A204.1 (cell line): ENCODE measurements around the gene PGAM2.
"Not testable (repeated sequence)": the region's sequence is repeated elsewhere in the genome, so short reads cannot be mapped to it uniquely, and the experiment has no call there.

ENCODE experiments used
- FAIRE-seq: peaks from 2 replicates; lab custom pipeline; 2012; peaks lifted over from hg19 to GRCh38; lab: Jason Lieb, UNC

The PGAM2 gene

DNA sequence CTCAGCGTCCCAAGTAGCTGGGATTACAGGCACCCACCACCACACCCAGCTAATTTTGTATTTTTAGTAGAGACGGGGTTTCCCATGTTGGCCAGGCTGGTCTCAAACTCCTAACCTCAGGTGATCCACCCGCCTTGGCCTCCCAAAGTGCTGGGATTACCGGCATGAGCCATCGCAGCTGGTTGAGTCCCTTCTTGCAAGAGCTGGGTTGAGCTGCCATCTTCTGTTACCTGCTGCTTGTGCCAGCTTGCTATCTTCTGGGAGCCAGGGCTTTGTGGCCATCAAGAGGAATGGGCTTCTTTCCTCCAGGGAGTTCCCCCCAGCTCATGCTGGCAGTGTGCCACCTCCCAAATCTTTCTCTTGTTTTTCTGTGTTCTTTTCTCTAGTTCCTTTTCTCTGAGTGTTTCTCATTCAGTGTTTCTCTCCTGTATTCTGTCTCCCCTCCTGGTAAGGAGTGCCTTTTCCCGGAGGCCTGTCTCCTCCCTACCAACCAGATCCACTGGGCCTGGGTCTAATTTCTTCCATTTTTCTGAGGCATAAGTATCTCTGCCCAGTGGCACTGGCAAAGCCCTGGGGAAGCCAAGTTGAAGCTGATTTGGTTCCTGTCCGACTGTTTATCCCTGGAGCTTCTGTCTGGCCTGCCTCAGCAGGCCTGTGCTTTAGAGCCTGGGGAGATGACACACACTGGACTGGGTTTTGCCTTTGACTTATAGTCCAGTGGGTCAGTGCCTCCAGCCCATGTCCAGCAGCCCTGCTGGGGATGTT lies 17.2 kb downstream of the PGAM2 start:
- FAIRE-seq, result no peak

GRCh38 chr7:44046321-44047061 lies 18.9 kb downstream of the PGAM2 start:
- FAIRE-seq, result no peak

DNA sequence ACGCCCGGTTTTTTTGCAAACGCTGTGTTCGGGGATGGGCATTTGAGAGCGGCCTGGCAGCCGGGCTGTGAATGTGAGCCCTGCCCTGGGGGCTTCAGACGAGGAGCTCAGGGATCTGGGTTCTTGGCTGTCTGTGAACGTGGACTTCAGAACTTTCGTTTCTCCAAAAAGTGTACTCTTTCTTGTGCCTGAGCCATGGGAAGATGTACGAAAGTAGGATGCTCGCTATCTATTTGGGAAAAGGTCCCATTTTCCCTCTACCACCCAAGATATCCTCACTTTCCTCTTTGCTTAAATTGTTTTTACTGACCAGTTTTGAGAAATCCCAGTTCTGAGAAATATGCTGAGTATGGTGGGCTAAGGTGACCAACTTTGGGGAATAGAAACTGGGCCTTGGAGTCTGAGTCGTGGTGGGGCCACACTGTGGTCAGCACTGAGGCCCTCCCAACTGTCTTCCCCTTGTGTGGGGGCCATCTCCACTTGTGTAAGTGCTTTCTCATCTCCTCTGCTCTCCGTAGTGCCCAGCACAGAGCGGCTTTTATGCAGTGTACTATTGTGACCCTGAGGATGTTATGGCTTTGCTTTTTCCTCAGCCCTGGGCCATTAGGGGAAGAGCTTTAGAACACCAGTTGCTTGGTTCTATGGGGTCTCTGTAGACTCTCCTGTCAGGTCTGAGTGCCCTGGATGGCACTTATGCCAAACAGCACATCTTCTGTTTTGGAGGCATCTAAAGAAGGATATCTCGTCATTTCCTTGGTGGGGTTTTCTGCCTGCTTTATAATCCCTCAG lies 19.9 kb downstream of the PGAM2 start:
- FAIRE-seq, result no peak

- no peak for FAIRE-seq
Observed at GRCh38 chr7:44044315-44045225, 20.8 kb downstream of the PGAM2 start, which contains the start of gene DBNL. Gene DBNL, plus strand, starts transcription at chr7:44044702. Its CDS starts 36 bp downstream, at chr7:44044738.

GRCh38 chr7:44043902-44044301 lies 21.5 kb downstream of the PGAM2 start:
- FAIRE-seq, result no peak

- FAIRE-seq, result no peak
Observed at GRCh38 chr7:44042221-44042620, 23.1 kb downstream of the PGAM2 start.

- FAIRE-seq, result not testable (repeated sequence)
Observed at GRCh38 chr7:44040493-44040891, 24.9 kb downstream of the PGAM2 start.

DNA sequence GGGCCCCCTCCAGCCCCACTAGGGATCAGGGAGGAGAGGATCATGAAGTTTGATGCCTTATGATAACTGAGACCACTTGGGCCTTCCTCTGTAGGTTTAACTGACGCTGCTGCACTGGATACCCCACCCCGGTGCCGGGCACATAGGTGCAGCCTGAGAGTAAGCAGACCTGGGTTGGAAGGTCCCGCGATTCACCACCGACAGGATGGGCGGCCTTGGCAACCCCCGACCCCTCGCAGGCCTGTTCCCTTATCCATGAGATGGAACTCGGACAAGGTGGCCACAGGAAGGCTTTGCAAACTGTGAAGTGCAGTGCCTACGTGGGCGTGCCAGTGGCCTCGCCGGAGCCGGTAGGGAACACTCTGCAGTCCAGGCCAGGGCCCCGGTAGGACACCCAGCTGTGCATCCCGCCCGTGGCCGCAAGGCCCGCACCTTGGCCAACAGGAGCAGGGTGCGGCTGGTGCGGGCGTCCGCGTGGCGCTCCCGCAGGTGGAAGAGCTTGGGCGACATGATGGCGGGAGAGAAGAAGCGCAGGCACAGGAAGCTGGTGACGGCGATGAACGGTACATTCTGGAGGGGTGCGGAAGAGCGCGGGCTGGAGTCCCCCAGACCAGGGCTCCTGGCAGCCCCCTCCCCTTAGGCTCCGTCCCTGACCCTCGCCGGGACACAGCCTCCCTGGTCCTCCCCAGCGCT lies 25.4 kb downstream of the PGAM2 start:
- not testable (repeated sequence) for FAIRE-seq

- FAIRE-seq, result not testable (repeated sequence)
Observed at GRCh38 chr7:44038961-44039558, 26.3 kb downstream of the PGAM2 start.

- FAIRE-seq, result not testable (repeated sequence)
Observed at GRCh38 chr7:44038553-44038952, 26.8 kb downstream of the PGAM2 start.

GRCh38 chr7:44037951-44038350 lies 27.4 kb downstream of the PGAM2 start:
- not testable (repeated sequence) for FAIRE-seq

GRCh38 chr7:44036364-44036763 lies 29.0 kb downstream of the PGAM2 start:
- FAIRE-seq, result not testable (repeated sequence)

DNA sequence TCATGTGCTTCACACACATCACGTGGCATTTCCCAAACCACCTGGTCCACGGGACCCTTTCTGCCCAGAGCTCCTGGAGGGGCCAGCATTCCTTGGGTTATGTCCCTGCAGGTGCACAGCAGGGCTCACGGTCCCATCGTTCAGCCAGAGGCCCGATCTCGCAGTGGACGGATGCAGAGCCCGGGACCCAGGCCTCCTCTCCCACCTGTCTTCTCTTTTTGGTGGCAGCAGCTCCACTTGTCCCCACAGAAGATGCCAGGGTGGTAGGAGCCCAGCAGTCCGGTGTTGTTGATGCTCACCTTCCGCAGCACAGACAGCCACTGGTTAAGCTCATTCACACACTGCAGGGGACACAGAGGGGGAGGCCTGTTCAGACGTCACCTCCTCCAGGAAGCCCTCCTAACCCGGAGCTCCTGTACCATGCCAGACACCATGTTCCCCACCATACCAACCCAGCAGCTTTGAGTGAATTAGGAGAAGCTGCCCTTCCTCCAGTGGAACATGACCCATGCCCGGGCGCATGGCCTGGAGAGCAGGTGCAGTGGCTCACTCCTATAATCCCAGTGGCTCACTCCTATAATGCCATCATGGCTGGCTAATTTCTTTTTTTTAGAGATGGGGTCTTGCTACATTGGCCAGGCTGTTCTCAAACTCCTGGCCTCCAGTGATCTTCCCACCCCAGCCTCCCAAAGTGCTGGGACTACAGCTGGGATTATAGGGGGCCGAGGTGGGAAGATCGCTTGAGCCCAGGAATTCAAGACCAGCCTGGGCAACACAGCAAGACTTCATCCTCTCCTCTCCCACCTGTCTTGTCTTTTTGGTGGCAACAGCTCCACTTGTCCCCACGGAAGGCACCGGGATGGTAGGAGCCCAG lies 31.2 kb downstream of the PGAM2 start:
- FAIRE-seq, result not testable (repeated sequence)

- FAIRE-seq, result not testable (repeated sequence)
Observed at GRCh38 chr7:44032031-44032430, 33.3 kb downstream of the PGAM2 start.

GRCh38 chr7:44031319-44031718 lies 34.0 kb downstream of the PGAM2 start:
- not testable (repeated sequence) for FAIRE-seq

DNA sequence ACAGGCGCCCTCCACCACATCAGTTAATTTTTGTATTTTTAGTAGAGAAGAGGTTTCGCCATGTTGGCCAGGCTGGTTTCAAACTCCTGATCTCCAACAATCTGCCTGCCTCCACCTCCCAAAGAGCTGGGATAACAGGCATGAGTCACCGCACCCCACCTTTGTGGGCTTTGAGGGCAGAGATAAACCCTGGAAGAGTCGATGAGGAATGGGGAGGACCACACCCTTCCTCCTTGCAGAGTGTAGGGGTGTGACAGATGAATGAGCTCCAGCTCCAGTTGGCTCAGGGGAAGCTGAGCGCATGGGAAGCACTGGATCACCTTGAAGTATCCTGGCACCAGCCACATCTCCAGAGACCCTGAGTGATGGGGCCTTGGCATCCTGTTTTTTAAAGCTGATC lies 35.3 kb downstream of the PGAM2 start:
- not testable (repeated sequence) for FAIRE-seq

- FAIRE-seq, result not testable (repeated sequence)
Observed at GRCh38 chr7:44029433-44029832, 35.9 kb downstream of the PGAM2 start.

DNA sequence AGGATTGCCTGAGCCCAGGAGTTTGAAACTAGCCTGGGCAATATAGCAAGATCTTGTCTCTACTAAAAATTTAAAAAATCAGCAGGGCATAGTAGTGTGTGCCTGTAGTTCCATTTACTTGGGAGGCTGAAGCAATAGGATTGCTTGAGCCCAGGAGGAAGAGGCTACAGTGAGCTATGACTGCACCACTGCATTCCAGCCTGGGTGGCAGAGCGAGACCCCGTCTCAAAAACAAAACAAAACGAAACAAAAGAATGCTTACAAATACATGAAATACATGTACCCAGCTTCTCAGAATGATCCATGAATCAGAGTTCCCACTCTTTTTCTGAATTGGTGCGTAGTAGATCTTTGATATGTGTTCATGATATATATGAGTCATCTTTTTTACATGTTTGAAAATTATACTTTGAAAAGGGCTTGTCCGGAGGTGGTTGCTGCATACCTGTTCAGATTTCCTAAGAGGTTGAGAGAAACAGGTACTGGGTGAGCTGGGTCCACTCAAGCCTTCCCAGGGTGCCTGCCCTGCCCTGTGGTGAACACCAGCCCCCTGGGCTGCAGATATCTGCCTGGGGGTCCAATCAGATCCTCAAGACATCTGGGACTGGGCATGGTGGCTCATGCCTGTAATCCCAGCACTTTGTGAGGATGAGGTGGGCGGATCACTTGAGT lies 42.4 kb downstream of the PGAM2 start:
- FAIRE-seq, result not testable (repeated sequence)

DNA sequence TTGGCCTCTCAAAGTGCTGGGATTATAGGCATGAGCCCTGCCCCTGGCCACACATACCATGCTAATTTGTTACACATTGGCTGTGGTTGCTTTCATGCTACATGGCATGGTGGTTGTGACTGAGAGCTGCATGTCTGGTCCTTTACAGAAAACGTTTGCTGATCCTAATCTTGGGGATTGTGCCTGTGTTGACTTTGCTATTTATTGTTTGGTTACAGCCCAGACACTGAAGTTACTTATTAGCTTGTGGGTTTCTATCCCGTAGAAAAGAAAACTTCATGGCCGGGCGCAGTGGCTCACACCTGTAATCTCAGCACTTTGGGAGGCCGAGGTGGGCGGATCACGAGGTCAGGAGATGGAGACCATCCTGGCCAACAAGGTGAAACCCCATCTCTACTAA lies 43.3 kb downstream of the PGAM2 start:
- not testable (repeated sequence) for FAIRE-seq
